Measurements from ENCODE around the gene RAD52. TPM values are rescaled to one million over a fixed set of nuclear protein-coding genes. Genes with fewer than 3 reads are reported as not detected.

Gene RAD52
- polyA plus RNA-seq, 1 donor (not counting 4 experiments of a cell fraction or from before 2014, with no cell fraction given): 9.8 TPM

DNA sequence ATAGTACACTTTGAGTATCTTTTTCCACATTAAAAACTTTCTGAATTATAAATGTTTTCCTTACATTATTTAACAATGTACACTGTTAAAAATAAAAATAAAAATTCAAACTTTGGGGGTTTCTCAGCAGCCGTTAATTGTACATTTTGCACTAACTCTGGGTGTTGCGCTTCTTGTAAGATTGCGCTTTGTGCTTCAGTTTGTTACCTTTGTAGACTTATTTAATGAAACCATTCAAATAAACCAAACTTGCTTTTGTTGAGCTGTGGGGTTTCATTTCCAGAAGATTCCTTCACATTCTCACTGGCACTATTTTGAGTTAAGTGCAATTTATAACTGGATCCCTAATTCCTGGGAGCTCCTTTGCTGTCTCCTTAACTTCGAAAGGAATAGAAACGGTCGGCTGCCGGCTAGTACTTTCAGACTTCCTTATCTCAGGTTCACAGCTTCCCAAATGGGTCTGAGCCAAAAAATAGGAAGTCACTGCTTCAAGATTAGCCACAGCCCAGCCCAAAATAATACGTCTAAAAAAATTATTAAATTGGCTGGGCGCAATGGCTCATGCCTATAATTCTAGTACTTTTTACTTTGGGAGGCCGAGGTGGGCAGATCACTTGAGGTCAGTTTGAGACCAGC, 38.2 kb downstream of the RAD52 start:
- H3K4me3 ChIP-seq (ENCODE audit: control insufficient read depth in 2 of 3, extremely low read depth in 1 of 3, insufficient read depth in 2 of 3, low read depth in 1 of 3, low read length in 3 of 3): no peak overlapping the region
- H4K20me1 ChIP-seq (ENCODE audit: control insufficient read depth, extremely low read depth, insufficient read depth, low read length): no peaks in the 10 kb centered on the region
- peaks cover 26% of the 10 kb centered on the region for H3K4me1 ChIP-seq (ENCODE audit: control insufficient read depth, extremely low read depth, insufficient read depth, low read length)
- H3K4me2 ChIP-seq (ENCODE audit: control insufficient read depth, extremely low read depth, insufficient read depth, low read depth, low read length): no peak overlapping the region
- dilution Hi-C loops (cut with MboI; ENCODE audit: extremely low pct_ligation_motif_present, low sequenced_read_pairs): no loop called here
- TF ChIP-seq EZH2 (IDR thresholded peaks at IDR 0.05; ENCODE audit: low read length): no peak
- TF ChIP-seq, protein P1, sequence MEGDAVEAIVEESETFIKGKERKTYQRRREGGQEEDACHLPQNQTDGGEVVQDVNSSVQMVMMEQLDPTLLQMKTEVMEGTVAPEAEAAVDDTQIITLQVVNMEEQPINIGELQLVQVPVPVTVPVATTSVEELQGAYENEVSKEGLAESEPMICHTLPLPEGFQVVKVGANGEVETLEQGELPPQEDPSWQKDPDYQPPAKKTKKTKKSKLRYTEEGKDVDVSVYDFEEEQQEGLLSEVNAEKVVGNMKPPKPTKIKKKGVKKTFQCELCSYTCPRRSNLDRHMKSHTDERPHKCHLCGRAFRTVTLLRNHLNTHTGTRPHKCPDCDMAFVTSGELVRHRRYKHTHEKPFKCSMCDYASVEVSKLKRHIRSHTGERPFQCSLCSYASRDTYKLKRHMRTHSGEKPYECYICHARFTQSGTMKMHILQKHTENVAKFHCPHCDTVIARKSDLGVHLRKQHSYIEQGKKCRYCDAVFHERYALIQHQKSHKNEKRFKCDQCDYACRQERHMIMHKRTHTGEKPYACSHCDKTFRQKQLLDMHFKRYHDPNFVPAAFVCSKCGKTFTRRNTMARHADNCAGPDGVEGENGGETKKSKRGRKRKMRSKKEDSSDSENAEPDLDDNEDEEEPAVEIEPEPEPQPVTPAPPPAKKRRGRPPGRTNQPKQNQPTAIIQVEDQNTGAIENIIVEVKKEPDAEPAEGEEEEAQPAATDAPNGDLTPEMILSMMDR (optimal IDR thresholded peaks at IDR 0.05 in 1 of 3, IDR thresholded peaks at IDR 0.05 in 1 of 3, conservative IDR thresholded peaks at IDR 0.05 in 1 of 3; ENCODE audit: extremely low read depth in 1 of 3, insufficient read depth in 2 of 3, low read length in 3 of 3): no peak
- H3K9ac ChIP-seq (ENCODE audit: control insufficient read depth, extremely low read depth, insufficient read depth, low read length): no peak overlapping the region
- H3K36me3 ChIP-seq (ENCODE audit: control insufficient read depth in 2 of 2, extremely low read depth in 1 of 2, insufficient read depth in 2 of 2, low read length in 2 of 2): peaks cover 23 to 54% of the 10 kb centered on the region in 2 experiments
- H3K79me2 ChIP-seq (ENCODE audit: control insufficient read depth, insufficient read depth, low read length): no peaks in the 10 kb centered on the region
- no peak overlapping the region for H3K27ac ChIP-seq (ENCODE audit: control insufficient read depth, insufficient read depth, low read length)
- no peaks in the 10 kb centered on the region for H3K9me3 ChIP-seq (ENCODE audit: control insufficient read depth, low read depth, low read length)
- no peaks in the 10 kb centered on the region for H3K9me1 ChIP-seq (ENCODE audit: control insufficient read depth, extremely low read depth, insufficient read depth, low read length)
- H2AFZ ChIP-seq (ENCODE audit: control insufficient read depth, low read length): no peak overlapping the region
- DNase-seq (ENCODE audit: low read depth, low spot score) (no peak), FAIRE-seq (no peak)
- H3K27me3 ChIP-seq (ENCODE audit: control insufficient read depth, extremely low read depth, insufficient read depth, low read length): no peaks in the 10 kb centered on the region

DNA sequence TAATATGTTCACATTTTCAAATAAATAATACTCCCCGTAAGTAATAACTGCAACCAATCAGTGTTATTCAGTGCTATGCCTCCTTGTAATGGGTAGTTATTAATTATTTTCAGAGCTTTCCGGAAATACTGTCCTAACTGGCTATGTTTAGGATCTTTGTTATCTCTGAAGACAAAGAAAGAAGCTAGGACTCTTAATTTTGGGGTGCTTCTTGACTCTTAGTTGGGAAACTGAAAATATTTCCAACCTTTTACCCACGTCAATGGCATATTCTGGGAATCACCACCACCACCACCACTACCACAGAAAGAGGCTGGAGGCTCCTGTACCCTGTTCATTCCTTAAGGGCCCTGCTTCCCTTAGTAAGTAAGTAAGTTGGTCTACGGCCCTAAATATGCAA, 39.1 kb downstream of the RAD52 start:
- Histone ChIP-seq H4K20me1 (ENCODE audit: control insufficient read depth, extremely low read depth, insufficient read depth, low read length) (no peaks in the 10 kb centered on the region), H3K9me1 (ENCODE audit: control insufficient read depth, extremely low read depth, insufficient read depth, low read length) (no peaks in the 10 kb centered on the region), H3K79me2 (ENCODE audit: control insufficient read depth, insufficient read depth, low read length) (peaks cover 4% of the 10 kb centered on the region), H3K4me3 (ENCODE audit: control insufficient read depth in 2 of 3, extremely low read depth in 1 of 3, insufficient read depth in 2 of 3, low read depth in 1 of 3, low read length in 3 of 3) (no peak overlapping the region), H3K9me3 (ENCODE audit: control insufficient read depth, low read depth, low read length) (no peaks in the 10 kb centered on the region), H2AFZ (ENCODE audit: control insufficient read depth, low read length) (no peak overlapping the region), H3K27ac (ENCODE audit: control insufficient read depth, insufficient read depth, low read length) (no peak overlapping the region), H3K4me2 (ENCODE audit: control insufficient read depth, extremely low read depth, insufficient read depth, low read depth, low read length) (no peak overlapping the region), H3K9ac (ENCODE audit: control insufficient read depth, extremely low read depth, insufficient read depth, low read length) (no peak overlapping the region), H3K27me3 (ENCODE audit: control insufficient read depth, extremely low read depth, insufficient read depth, low read length) (no peaks in the 10 kb centered on the region), H3K36me3 (ENCODE audit: control insufficient read depth in 2 of 2, extremely low read depth in 1 of 2, insufficient read depth in 2 of 2, low read length in 2 of 2) (peaks cover 29 to 57% of the 10 kb centered on the region in 2 experiments), H3K4me1 (ENCODE audit: control insufficient read depth, extremely low read depth, insufficient read depth, low read length) (peaks cover 26% of the 10 kb centered on the region)
- no peak for FAIRE-seq
- TF ChIP-seq EZH2 (IDR thresholded peaks at IDR 0.05; ENCODE audit: low read length): no peak
- TF ChIP-seq, protein P1 (optimal IDR thresholded peaks at IDR 0.05 in 1 of 3, IDR thresholded peaks at IDR 0.05 in 1 of 3, conservative IDR thresholded peaks at IDR 0.05 in 1 of 3; ENCODE audit: extremely low read depth in 1 of 3, insufficient read depth in 2 of 3, low read length in 3 of 3): no peak
- no peak for DNase-seq (ENCODE audit: low read depth, low spot score)
- dilution Hi-C loops (cut with MboI; ENCODE audit: extremely low pct_ligation_motif_present, low sequenced_read_pairs): no loop called here
